ENCODE results near the gene CBLC. TPM values are rescaled to one million over a fixed set of nuclear protein-coding genes. Genes with fewer than 3 reads are reported as not detected.

CBLC gene
- not detected for polyA plus RNA-seq (ENCODE audit: insufficient read length)

- DNase-seq = no peak
Measured at GRCh38 chr19:44777715-44778347, at the start of gene CBLC. Gene CBLC, plus strand, starts transcription at chr19:44777890. Its CDS starts 42 bp downstream, at chr19:44777932.

- no peak for DNase-seq
Measured at GRCh38 chr19:44728178-44728577, 49.5 kb upstream of the CBLC start.

GRCh38 chr19:44729516-44730033 is 48.1 kb upstream of the CBLC start:
- no peak for DNase-seq

GRCh38 chr19:44731081-44731480 is 46.6 kb upstream of the CBLC start:
- DNase-seq = no peak

GRCh38 chr19:44731622-44732021 is 46.1 kb upstream of the CBLC start:
- no peak for DNase-seq

GRCh38 chr19:44732235-44733014 is 45.3 kb upstream of the CBLC start:
- DNase-seq = no peak

GRCh38 chr19:44734357-44734756 is 43.3 kb upstream of the CBLC start:
- no peak for DNase-seq

- DNase-seq = no peak
Measured at GRCh38 chr19:44735011-44735410, 42.7 kb upstream of the CBLC start.

- no peak for DNase-seq
Measured at GRCh38 chr19:44737238-44738071, 40.2 kb upstream of the CBLC start.

GRCh38 chr19:44738136-44738535 is 39.6 kb upstream of the CBLC start:
- DNase-seq = no peak

GRCh38 chr19:44738603-44739558 is 38.8 kb upstream of the CBLC start:
- no peak for DNase-seq

- no peak for DNase-seq
Measured at GRCh38 chr19:44740351-44740824, 37.3 kb upstream of the CBLC start.

GRCh38 chr19:44741258-44741731 is 36.4 kb upstream of the CBLC start:
- DNase-seq = no peak

- DNase-seq = peak; percentile 95
Measured at GRCh38 chr19:44741841-44742329, 35.8 kb upstream of the CBLC start.

- DNase-seq = no peak
Measured at GRCh38 chr19:44742330-44743061, 35.2 kb upstream of the CBLC start.

- DNase-seq = no peak
Measured at GRCh38 chr19:44744871-44745332, 32.8 kb upstream of the CBLC start.

GRCh38 chr19:44745341-44745831 is 32.3 kb upstream of the CBLC start:
- DNase-seq = peak; percentile 88

GRCh38 chr19:44745887-44746600 is 31.6 kb upstream of the CBLC start:
- DNase-seq = no peak

GRCh38 chr19:44746616-44746945 is 31.1 kb upstream of the CBLC start:
- no peak for DNase-seq
